Ishikawa (cell line): ENCODE results near the gene ITGBL1.

Experiments
- CEBPB ChIP-seq: IDR thresholded peaks from 2 replicates; pipeline ENCODE4 v1.6.1; 2012
- CREB1 ChIP-seq: IDR thresholded peaks from 2 replicates; pipeline ENCODE4 v1.6.1; 2012; ENCODE audit warnings: low read depth
- EGR1 ChIP-seq: IDR thresholded peaks from 2 replicates; pipeline ENCODE4 v1.6.1; 2012
- EP300 ChIP-seq: IDR thresholded peaks from 2 replicates; pipeline ENCODE4 v1.6.1; 2012; ENCODE audit warnings: borderline replicate concordance
- FOXM1 ChIP-seq: IDR thresholded peaks from 2 replicates; pipeline ENCODE4 v1.6.1; 2012; ENCODE audit warnings: low read depth, borderline replicate concordance
- NFIC ChIP-seq: IDR thresholded peaks from 2 replicates; pipeline ENCODE4 v1.6.1; 2012
- RAD21 ChIP-seq: IDR thresholded peaks from 2 replicates; pipeline ENCODE4 v1.6.1; 2012; ENCODE audit warnings: low read depth
- TAF1 ChIP-seq: IDR thresholded peaks from 2 replicates; pipeline ENCODE4 v1.6.1; 2012; ENCODE audit warnings: low read depth, mild to moderate bottlenecking
- TCF12 ChIP-seq: IDR thresholded peaks from 2 replicates; pipeline ENCODE4 v1.6.1; 2012; ENCODE audit warnings: low read depth
- TEAD4 ChIP-seq: IDR thresholded peaks from 2 replicates; pipeline ENCODE4 v1.6.1; 2012
- YY1 ChIP-seq: IDR thresholded peaks from 2 replicates; pipeline ENCODE4 v1.6.1; 2012; ENCODE audit warnings: low read depth
- ZBTB7A ChIP-seq: IDR thresholded peaks from 2 replicates; pipeline ENCODE4 v1.6.1; 2012; ENCODE audit warnings: low read depth
- TF ChIP-seq, protein P1 (sequence below): IDR thresholded peaks from 2 replicates; pipeline ENCODE4 v1.6.1; 2012; ENCODE audit warnings: low read depth, mild to moderate bottlenecking
- TF ChIP-seq, protein P2 (sequence below): IDR thresholded peaks from 2 replicates; pipeline ENCODE4 v1.6.1; 2012
- TF ChIP-seq, protein P3 (sequence below): IDR thresholded peaks from 2 replicates; pipeline ENCODE4 v1.6.1; 2012

Gene ITGBL1

GRCh38 chr13:101521371-101521770 is 68.9 kb downstream of the ITGBL1 start:
- no peak for TF ChIP-seq FOXM1
- TF ChIP-seq NFIC: no peak

DNA sequence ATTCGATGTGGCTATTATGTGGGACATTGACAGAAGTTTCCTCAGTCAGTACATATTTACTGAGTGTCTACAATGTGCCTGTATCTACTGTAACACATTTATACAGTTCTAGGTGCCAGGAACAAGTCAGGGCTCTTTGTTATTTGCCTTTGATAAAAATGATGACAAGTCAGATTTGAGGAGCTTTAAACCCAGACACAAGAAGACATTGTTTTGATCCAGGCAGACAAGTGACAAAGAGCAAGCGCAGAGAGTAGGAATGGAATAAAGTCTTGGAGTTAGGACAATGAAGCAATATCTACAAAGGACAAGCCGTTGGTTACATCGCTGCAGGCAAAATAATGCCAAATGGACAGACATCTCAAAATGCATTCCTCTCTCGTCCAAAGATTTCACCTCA is 70.1 kb downstream of the ITGBL1 start:
- TF ChIP-seq, protein P1, sequence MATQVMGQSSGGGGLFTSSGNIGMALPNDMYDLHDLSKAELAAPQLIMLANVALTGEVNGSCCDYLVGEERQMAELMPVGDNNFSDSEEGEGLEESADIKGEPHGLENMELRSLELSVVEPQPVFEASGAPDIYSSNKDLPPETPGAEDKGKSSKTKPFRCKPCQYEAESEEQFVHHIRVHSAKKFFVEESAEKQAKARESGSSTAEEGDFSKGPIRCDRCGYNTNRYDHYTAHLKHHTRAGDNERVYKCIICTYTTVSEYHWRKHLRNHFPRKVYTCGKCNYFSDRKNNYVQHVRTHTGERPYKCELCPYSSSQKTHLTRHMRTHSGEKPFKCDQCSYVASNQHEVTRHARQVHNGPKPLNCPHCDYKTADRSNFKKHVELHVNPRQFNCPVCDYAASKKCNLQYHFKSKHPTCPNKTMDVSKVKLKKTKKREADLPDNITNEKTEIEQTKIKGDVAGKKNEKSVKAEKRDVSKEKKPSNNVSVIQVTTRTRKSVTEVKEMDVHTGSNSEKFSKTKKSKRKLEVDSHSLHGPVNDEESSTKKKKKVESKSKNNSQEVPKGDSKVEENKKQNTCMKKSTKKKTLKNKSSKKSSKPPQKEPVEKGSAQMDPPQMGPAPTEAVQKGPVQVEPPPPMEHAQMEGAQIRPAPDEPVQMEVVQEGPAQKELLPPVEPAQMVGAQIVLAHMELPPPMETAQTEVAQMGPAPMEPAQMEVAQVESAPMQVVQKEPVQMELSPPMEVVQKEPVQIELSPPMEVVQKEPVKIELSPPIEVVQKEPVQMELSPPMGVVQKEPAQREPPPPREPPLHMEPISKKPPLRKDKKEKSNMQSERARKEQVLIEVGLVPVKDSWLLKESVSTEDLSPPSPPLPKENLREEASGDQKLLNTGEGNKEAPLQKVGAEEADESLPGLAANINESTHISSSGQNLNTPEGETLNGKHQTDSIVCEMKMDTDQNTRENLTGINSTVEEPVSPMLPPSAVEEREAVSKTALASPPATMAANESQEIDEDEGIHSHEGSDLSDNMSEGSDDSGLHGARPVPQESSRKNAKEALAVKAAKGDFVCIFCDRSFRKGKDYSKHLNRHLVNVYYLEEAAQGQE: no peak
- TF ChIP-seq RAD21 (no peak), EP300 (no peak), TEAD4 (no peak), NFIC (no peak), ZBTB7A (no peak), YY1 (no peak), FOXM1 (no peak), CREB1 (no peak), CEBPB (no peak), TCF12 (no peak)
- TF ChIP-seq, protein P2, sequence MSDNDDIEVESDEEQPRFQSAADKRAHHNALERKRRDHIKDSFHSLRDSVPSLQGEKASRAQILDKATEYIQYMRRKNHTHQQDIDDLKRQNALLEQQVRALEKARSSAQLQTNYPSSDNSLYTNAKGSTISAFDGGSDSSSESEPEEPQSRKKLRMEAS: no peak
- TF ChIP-seq, protein P3, sequence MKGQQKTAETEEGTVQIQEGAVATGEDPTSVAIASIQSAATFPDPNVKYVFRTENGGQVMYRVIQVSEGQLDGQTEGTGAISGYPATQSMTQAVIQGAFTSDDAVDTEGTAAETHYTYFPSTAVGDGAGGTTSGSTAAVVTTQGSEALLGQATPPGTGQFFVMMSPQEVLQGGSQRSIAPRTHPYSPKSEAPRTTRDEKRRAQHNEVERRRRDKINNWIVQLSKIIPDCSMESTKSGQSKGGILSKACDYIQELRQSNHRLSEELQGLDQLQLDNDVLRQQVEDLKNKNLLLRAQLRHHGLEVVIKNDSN: no peak

GRCh38 chr13:101523154-101524131 is 71.0 kb downstream of the ITGBL1 start:
- TF ChIP-seq ZBTB7A (no peak), RAD21 (no peak), TAF1 (no peak), CEBPB (no peak), EP300 (no peak), TCF12 (no peak), CREB1 (no peak)

DNA sequence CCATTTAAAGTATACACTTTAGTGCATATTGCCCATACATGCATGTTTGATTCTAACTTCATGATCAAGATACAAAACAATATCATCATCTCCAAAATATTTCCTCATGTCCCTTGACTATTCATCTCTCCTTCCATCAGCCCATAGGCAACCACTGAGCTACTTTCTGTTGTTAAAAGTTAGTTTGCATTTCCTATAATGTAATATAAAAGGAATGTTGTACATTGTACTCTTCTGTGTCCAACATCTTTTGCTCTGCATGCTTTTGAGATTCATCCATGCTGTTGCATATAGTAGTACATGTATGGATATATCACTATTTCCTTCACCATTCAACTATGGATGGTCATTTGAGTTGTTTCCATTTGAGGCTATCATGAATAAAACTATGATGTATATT is 74.7 kb downstream of the ITGBL1 start:
- TF ChIP-seq CEBPB: no peak
- TF ChIP-seq YY1: no peak
- TF ChIP-seq, protein P1: no peak
- no peak for TF ChIP-seq TCF12
- TF ChIP-seq TAF1: no peak
- TF ChIP-seq, protein P2: no peak
- TF ChIP-seq NFIC: no peak
- no peak for TF ChIP-seq ZBTB7A
- no peak for TF ChIP-seq EP300
- TF ChIP-seq, protein P3: no peak
- TF ChIP-seq CREB1: no peak
- TF ChIP-seq TEAD4: no peak
- TF ChIP-seq FOXM1: no peak
- TF ChIP-seq RAD21: no peak

GRCh38 chr13:101529422-101529821 is 76.9 kb downstream of the ITGBL1 start:
- no peak for TF ChIP-seq TEAD4

- TF ChIP-seq TAF1: no peak
- TF ChIP-seq, protein P3: no peak
- TF ChIP-seq YY1: no peak
- TF ChIP-seq RAD21: no peak
- no peak for TF ChIP-seq TCF12
- no peak for TF ChIP-seq NFIC
- TF ChIP-seq, protein P1: no peak
- no peak for TF ChIP-seq TEAD4
- no peak for TF ChIP-seq EP300
- TF ChIP-seq CEBPB: no peak
- TF ChIP-seq, protein P2: no peak
- no peak for TF ChIP-seq FOXM1
- TF ChIP-seq EGR1: no peak
- no peak for TF ChIP-seq CREB1
- TF ChIP-seq ZBTB7A: no peak
Measured at GRCh38 chr13:101530293-101530692, 77.8 kb downstream of the ITGBL1 start.
